ENCODE results near the gene RGS3.

GRCh38 chr9:113602126-113603047 lies 138.9 kb downstream of the RGS3 start:
- TF ChIP-seq PPARA (CRISPR knock-in tag; IDR thresholded peaks at IDR 0.05; ENCODE audit: borderline replicate concordance) (no peak), GLIS3 (CRISPR knock-in tag; IDR thresholded peaks at IDR 0.05) (no peak), TSHZ2 (CRISPR knock-in tag; IDR thresholded peaks at IDR 0.05) (no peak), SNAI2 (CRISPR knock-in tag; IDR thresholded peaks at IDR 0.05) (no peak), ARNTL (CRISPR knock-in tag; IDR thresholded peaks at IDR 0.05; ENCODE audit: borderline replicate concordance, low read depth) (no peak), ZFP3 (CRISPR knock-in tag; IDR thresholded peaks at IDR 0.05) (no peak), ZC3H10 (CRISPR knock-in tag; IDR thresholded peaks at IDR 0.05) (no peak), RARB (CRISPR knock-in tag; IDR thresholded peaks at IDR 0.05) (no peak), OSR1 (CRISPR knock-in tag; IDR thresholded peaks at IDR 0.05) (no peak), ZNF8 (CRISPR knock-in tag; IDR thresholded peaks at IDR 0.05) (no peak)
